ENCODE data around the gene DBF4.

DNA sequence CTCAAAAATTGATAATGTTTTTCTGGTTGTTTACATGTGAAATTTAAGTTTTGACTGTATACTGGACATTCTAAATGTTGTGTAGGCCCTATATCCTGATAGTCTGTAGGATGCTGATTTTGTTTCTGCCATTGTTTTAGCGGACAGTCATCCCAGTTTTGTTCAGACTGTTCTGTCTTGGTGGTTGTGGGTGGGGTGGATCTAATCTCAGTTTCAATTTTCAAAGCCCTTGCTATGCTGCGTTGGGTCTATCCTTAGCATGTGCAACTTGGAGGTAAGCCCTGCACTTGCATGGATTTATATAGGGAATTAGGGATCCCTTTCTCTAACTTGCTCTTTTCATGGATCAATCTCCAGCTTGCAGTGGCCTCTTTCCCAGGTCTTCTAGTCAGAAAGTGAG lies 19.1 kb downstream of the DBF4 start:
- TF ChIP-seq, protein P1, sequence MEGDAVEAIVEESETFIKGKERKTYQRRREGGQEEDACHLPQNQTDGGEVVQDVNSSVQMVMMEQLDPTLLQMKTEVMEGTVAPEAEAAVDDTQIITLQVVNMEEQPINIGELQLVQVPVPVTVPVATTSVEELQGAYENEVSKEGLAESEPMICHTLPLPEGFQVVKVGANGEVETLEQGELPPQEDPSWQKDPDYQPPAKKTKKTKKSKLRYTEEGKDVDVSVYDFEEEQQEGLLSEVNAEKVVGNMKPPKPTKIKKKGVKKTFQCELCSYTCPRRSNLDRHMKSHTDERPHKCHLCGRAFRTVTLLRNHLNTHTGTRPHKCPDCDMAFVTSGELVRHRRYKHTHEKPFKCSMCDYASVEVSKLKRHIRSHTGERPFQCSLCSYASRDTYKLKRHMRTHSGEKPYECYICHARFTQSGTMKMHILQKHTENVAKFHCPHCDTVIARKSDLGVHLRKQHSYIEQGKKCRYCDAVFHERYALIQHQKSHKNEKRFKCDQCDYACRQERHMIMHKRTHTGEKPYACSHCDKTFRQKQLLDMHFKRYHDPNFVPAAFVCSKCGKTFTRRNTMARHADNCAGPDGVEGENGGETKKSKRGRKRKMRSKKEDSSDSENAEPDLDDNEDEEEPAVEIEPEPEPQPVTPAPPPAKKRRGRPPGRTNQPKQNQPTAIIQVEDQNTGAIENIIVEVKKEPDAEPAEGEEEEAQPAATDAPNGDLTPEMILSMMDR (IDR thresholded peaks at IDR 0.05; ENCODE audit: low read depth, low read length) = no peak
- no peak for TF ChIP-seq EZH2phosphoT487 (IDR thresholded peaks at IDR 0.05; ENCODE audit: low read depth)

Measured in OCI-LY3 (cell line).